PC-3 (cell line): ENCODE data around the gene PLCL2.

Experiments used
- EZH2 ChIP-seq: fragments of 300-600 bp; sonication (generic); IDR thresholded peaks from one replicate; pipeline ENCODE4 v1.6.1; 2017; ENCODE audit warnings: antibody characterized with exemption, mild to moderate bottlenecking, low read length; ENCODE audit not compliant: unreplicated experiment
- TF ChIP-seq, protein P1 (sequence below): fragments of 300-600 bp; sonication (generic); conservative IDR thresholded peaks from 2 replicates; pipeline ENCODE4 v1.5.1; 2017; ENCODE audit warnings: antibody characterized with exemption, low read depth, mild to moderate bottlenecking, low read length

GRCh38 chr3:17103579-17103978, 218.8 kb downstream of the PLCL2 start:
- TF ChIP-seq, protein P1, sequence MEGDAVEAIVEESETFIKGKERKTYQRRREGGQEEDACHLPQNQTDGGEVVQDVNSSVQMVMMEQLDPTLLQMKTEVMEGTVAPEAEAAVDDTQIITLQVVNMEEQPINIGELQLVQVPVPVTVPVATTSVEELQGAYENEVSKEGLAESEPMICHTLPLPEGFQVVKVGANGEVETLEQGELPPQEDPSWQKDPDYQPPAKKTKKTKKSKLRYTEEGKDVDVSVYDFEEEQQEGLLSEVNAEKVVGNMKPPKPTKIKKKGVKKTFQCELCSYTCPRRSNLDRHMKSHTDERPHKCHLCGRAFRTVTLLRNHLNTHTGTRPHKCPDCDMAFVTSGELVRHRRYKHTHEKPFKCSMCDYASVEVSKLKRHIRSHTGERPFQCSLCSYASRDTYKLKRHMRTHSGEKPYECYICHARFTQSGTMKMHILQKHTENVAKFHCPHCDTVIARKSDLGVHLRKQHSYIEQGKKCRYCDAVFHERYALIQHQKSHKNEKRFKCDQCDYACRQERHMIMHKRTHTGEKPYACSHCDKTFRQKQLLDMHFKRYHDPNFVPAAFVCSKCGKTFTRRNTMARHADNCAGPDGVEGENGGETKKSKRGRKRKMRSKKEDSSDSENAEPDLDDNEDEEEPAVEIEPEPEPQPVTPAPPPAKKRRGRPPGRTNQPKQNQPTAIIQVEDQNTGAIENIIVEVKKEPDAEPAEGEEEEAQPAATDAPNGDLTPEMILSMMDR = no peak
- no peak for TF ChIP-seq EZH2
